K562 (cell line): ENCODE results near the gene PRKX. TPM values are rescaled to one million over a fixed set of nuclear protein-coding genes. Genes with fewer than 3 reads are reported as not detected.

Experiments
- CBX1 ChIP-seq: sonication (generic); IDR thresholded peaks from 2 replicates; pipeline ENCODE4 v1.6.1; 2016; ENCODE audit warnings: antibody characterized with exemption, low read depth, mild to moderate bottlenecking
- CEBPB ChIP-seq: fragments of 450-650 bp; IDR thresholded peaks from 2 replicates; pipeline ENCODE4 v1.6.1; 2016; ENCODE audit warnings: missing genetic modification characterization, missing compliant biosample characterization
- CSDE1 ChIP-seq, 2 experiments: fragments of 450-650 bp; IDR thresholded peaks; 2 replicates each; pipeline ENCODE4 v1.6.1; 2016; ENCODE audit warnings: mild to moderate bottlenecking in 1 of 2
- ELK1 ChIP-seq: sonication (generic); formaldehyde crosslinking; IDR thresholded peaks from 2 replicates; pipeline ENCODE4 v1.8.1; 2022; ENCODE audit warnings: missing genetic modification reagents
- FOXJ2 ChIP-seq: fragments of 200-800 bp; sonication (Bioruptor generic); IDR thresholded peaks from 2 replicates; pipeline ENCODE4 v1.6.1; 2016; ENCODE audit warnings: missing genetic modification characterization, missing compliant biosample characterization
- FOXM1 ChIP-seq, 2 experiments: fragments of 450-650 bp in 1 of 2; sonication (generic) in 1 of 2; formaldehyde crosslinking in 1 of 2; IDR thresholded peaks; 2 replicates each; pipeline versions ENCODE4 v1.6.1 to v1.9.0; 2017 to 2022; ENCODE audit warnings: low read depth in 2 of 2, mild to moderate bottlenecking in 2 of 2, missing genetic modification reagents in 1 of 2, moderate library complexity in 1 of 2
- GTF2A2 ChIP-seq: IDR thresholded peaks from 2 replicates; pipeline ENCODE4 v1.6.1; 2016; ENCODE audit warnings: mild to moderate bottlenecking, missing genetic modification characterization, missing compliant biosample characterization
- HES1 ChIP-seq: fragments of 450-650 bp; IDR thresholded peaks from 2 replicates; pipeline ENCODE4 v1.6.1; 2016; ENCODE audit warnings: low read depth, mild to moderate bottlenecking, moderate library complexity
- LEF1 ChIP-seq: fragments of 450-650 bp; IDR thresholded peaks from 2 replicates; pipeline ENCODE4 v1.6.1; 2016; ENCODE audit warnings: mild to moderate bottlenecking
- POLR2AphosphoS5 ChIP-seq: IDR thresholded peaks from 2 replicates; pipeline ENCODE4 v1.6.1; 2011; ENCODE audit warnings: mild to moderate bottlenecking, low read depth, low read length, moderate library complexity; ENCODE audit not compliant: control insufficient read depth, insufficient read depth
- RAD21 ChIP-seq, 2 experiments: fragments of 250-450 bp in 1 of 2; fragments of 450-650 bp in 1 of 2; sonication (Bioruptor Pico) in 1 of 2; formaldehyde crosslinking in 1 of 2; IDR thresholded peaks in 1 of 2; conservative IDR thresholded peaks in 1 of 2; 2 replicates each; pipeline versions ENCODE4 v1.4.0 to v1.8.0; 2020 to 2022; ENCODE audit warnings: mild to moderate bottlenecking in 2 of 2, moderate library complexity in 1 of 2
- REST ChIP-seq, 2 experiments: fragments of 450-650 bp; formaldehyde crosslinking in 1 of 2; IDR thresholded peaks; 2 replicates each; pipeline versions ENCODE4 v1.4.0 to v1.6.1; 2014 to 2020; ENCODE audit warnings: mild to moderate bottlenecking in 2 of 2, borderline replicate concordance in 1 of 2, low read depth in 1 of 2
- TCF3 ChIP-seq: sonication (generic); formaldehyde crosslinking; IDR thresholded peaks from 2 replicates; pipeline ENCODE4 v1.4.0; 2020; ENCODE audit warnings: mild to moderate bottlenecking, missing genetic modification reagents
- ZNF175 ChIP-seq: fragments of 200-800 bp; sonication (Bioruptor generic); IDR thresholded peaks from 2 replicates; pipeline ENCODE4 v1.6.1; 2016; ENCODE audit warnings: low read depth, mild to moderate bottlenecking, missing genetic modification characterization, missing compliant biosample characterization
- ZNF253 ChIP-seq: fragments of 250-450 bp; sonication (Bioruptor Pico); conservative IDR thresholded peaks from 2 replicates; pipeline ENCODE4 v1.6.1; 2021; ENCODE audit warnings: mild to moderate bottlenecking
- ZNF551 ChIP-seq: fragments of 250-450 bp; sonication (Bioruptor Pico); IDR thresholded peaks from 2 replicates; pipeline ENCODE4 v1.5.0; 2021; ENCODE audit warnings: mild to moderate bottlenecking, moderate library complexity
- ZNF584 ChIP-seq: fragments of 200-800 bp; sonication (Bioruptor generic); IDR thresholded peaks from 2 replicates; pipeline ENCODE4 v1.6.1; 2016; ENCODE audit warnings: low read depth, mild to moderate bottlenecking, missing genetic modification characterization, missing compliant biosample characterization
- polyA plus RNA-seq, 8 experiments: library from polyadenylated mRNA; depleted of rRNA in 4 of 8; stranded (reverse) in 5 of 8; unstranded in 3 of 8; fragments of >200 nt; fragmentation: Nextera tagmentation in 2 of 8; fragmentation: Illumina TruSeq in 1 of 8; extraction: Ambion mirVana in 2 of 8; extraction: Trizol in 1 of 8; gene quantifications; 2 replicates each; pipeline versions ENCODE4 v1.2.1 to v1.2.3, GENCODE V29; 2011 to 2014; ENCODE audit warnings: inconsistent platforms in 1 of 8, missing spikeins in 1 of 8
- total RNA-seq, 7 experiments: library from RNA; depleted of rRNA in 6 of 7; stranded (reverse); fragments of >200 nt in 6 of 7; fragmentation: Illumina TruSeq in 2 of 7; extraction: Trizol in 2 of 7; gene quantifications; 2 replicates each; pipeline versions ENCODE4 v1.2.1 to v1.2.3, GENCODE V29; 2011 to 2021; ENCODE audit warnings: low replicate concordance in 1 of 7

PRKX gene
- total and polyA plus RNA-seq, 9 of the 15 experiments (the other 6 are each of a cell fraction or from before 2014, with no cell fraction given) = 3.3 to 29.4 (median 23.7) TPM

- no peak for TF ChIP-seq LEF1
- TF ChIP-seq TCF3 = no peak
- TF ChIP-seq REST (IDR thresholded peaks at IDR 0.05; ENCODE audit: borderline replicate concordance) = no peak
- no peak for TF ChIP-seq REST (CRISPR knock-in tag; IDR thresholded peaks at IDR 0.05; ENCODE audit: low read depth)
- TF ChIP-seq POLR2AphosphoS5 = no peak
- TF ChIP-seq ZNF551 (CRISPR knock-in tag) = no peak
- no peak for TF ChIP-seq CBX1
- no peak for TF ChIP-seq FOXJ2
- TF ChIP-seq ZNF253 (CRISPR knock-in tag) = no peak
- TF ChIP-seq FOXM1 (IDR thresholded peaks at IDR 0.05; ENCODE audit: low read depth) = no peak
- no peak for TF ChIP-seq FOXM1 (CRISPR knock-in tag; IDR thresholded peaks at IDR 0.05; ENCODE audit: low read depth)
- no peak for TF ChIP-seq ZNF584
- TF ChIP-seq ZNF175 (CRISPR knock-in tag) = peak; percentile 26; the same call in 1 of the 2 replicates
- TF ChIP-seq CEBPB (tag) = peak; percentile 77
- no peak for TF ChIP-seq RAD21 (CRISPR knock-in tag; conservative IDR thresholded peaks at IDR 0.05 in 1 of 2, IDR thresholded peaks at IDR 0.05 in 1 of 2)
- TF ChIP-seq CSDE1 (IDR thresholded peaks at IDR 0.05) = no peak
- TF ChIP-seq ELK1 (CRISPR knock-in tag) = no peak
- peak; percentile 88 for TF ChIP-seq HES1
- TF ChIP-seq GTF2A2 = no peak
These were observed 16.2 kb downstream of the PRKX start (continued) for GRCh38 chrX:3697220-3697684.
